ENCODE data around the gene ANAPC5. TPM values are rescaled to one million over a fixed set of nuclear protein-coding genes. Genes with fewer than 3 reads are reported as not detected.
A peak's percentile ranks its signal among the peaks of the same experiment; 100 is the strongest.
"Not testable (repeated sequence)": the region's sequence is repeated elsewhere in the genome, so short reads cannot be mapped to it uniquely, and the experiment has no call there.

The ANAPC5 gene
- total RNA-seq, 1 experiment from 2014 or later, result 116 TPM

DNA sequence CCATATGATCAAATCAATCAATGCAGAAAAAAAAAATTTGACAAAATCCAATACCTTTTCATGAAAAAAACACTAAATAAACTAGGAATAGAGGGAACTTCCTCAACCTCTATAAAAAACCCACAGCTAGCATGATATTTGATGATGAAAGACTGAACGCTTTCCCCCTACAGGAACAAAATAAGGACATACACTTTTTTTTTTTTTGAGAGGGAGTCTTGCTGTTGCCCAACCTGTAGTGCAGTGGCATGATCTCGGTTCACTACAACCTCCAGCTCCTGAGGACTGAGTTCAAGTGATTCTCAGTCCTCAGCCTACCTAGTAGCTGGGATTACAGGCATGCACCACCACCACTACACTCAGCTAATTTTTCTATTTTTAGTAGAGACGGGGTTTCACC, 37.8 kb downstream of the ANAPC5 start (continued):
- TF ChIP-seq AFF4 (CRISPR knock-in tag; IDR thresholded peaks at IDR 0.05; ENCODE audit: borderline replicate concordance) (no peak), FOXK1 (CRISPR knock-in tag; IDR thresholded peaks at IDR 0.05) (no peak), ZSCAN18 (CRISPR knock-in tag; IDR thresholded peaks at IDR 0.05) (no peak), ZNF121 (CRISPR knock-in tag; IDR thresholded peaks at IDR 0.05) (no peak), ATF1 (CRISPR knock-in tag; IDR thresholded peaks at IDR 0.05) (no peak)
- TF ChIP-seq, protein P1, sequence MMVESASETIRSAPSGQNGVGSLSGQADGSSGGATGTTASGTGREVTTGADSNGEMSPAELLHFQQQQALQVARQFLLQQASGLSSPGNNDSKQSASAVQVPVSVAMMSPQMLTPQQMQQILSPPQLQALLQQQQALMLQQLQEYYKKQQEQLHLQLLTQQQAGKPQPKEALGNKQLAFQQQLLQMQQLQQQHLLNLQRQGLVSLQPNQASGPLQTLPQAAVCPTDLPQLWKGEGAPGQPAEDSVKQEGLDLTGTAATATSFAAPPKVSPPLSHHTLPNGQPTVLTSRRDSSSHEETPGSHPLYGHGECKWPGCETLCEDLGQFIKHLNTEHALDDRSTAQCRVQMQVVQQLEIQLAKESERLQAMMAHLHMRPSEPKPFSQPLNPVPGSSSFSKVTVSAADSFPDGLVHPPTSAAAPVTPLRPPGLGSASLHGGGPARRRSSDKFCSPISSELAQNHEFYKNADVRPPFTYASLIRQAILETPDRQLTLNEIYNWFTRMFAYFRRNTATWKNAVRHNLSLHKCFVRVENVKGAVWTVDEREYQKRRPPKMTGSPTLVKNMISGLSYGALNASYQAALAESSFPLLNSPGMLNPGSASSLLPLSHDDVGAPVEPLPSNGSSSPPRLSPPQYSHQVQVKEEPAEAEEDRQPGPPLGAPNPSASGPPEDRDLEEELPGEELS (CRISPR knock-in tag; IDR thresholded peaks at IDR 0.05), result no peak
- TF ChIP-seq, protein P2, sequence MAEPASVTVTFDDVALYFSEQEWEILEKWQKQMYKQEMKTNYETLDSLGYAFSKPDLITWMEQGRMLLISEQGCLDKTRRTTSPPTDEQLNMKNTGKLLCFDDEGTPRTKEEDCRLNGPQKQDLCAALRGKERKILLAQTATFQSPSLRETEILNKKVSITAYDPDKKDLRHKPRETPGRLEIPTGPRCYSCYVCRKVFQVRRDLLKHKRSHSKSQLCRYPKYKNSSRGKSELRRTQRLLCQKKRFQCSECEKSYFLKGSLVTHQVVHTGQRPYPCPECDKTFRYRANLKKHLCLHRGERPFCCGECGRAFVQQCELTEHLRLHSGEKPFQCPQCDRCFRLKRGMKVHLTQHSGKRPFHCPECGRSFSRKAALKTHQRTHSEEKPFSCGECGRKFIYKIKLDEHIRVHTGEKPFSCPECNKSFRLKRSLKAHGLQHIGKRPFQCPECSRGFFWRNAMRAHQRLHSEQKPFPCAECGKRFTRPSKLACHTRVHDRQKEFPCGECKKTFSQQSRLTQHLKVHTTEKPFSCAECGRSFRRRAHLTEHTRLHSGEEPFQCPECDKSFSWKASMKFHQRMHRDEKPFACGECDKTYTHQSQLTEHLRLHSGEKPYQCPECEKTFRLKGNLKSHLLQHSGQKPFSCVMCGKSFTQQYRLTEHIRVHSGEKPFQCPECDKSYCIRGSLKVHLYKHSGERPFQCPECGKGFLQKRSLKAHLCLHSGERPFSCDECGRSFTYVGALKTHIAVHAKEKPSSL (CRISPR knock-in tag; conservative IDR thresholded peaks at IDR 0.05), result no peak

DNA sequence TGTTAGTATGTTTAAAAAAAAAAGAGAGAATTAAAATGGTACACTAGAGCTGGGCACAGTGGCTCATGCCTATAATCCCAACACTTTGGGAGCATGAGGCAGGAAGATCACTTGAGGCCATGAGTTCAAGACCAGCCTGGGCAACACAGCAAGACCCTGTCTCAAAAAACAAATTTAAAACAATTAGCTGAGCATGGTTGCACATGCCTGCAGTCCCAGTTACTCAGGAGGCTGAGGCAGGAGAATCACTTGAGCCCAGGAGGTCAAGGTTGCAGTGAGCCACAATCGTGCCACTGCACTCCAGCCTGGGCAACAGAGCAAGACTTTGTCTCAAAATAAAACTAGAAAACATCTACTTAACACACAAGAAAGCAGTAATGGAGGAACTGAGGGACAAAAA, 42.0 kb downstream of the ANAPC5 start:
- H3K4me1 Mint-ChIP-seq; DNase-seq (ENCODE audit: low spot score); H3K27me3 Mint-ChIP-seq (ENCODE audit: low read depth); ATAC-seq; CTCF ChIA-PET; H3K4me3 Mint-ChIP-seq; H3K27ac Mint-ChIP-seq; POLR2A ChIA-PET; H3K9me3 Mint-ChIP-seq: not testable (repeated sequence)
- H3K36me3 Mint-ChIP-seq, result peaks cover 28% of the 10 kb centered on the region
- TF ChIP-seq ZNF121 (CRISPR knock-in tag; IDR thresholded peaks at IDR 0.05), result peak; percentile 68

DNA sequence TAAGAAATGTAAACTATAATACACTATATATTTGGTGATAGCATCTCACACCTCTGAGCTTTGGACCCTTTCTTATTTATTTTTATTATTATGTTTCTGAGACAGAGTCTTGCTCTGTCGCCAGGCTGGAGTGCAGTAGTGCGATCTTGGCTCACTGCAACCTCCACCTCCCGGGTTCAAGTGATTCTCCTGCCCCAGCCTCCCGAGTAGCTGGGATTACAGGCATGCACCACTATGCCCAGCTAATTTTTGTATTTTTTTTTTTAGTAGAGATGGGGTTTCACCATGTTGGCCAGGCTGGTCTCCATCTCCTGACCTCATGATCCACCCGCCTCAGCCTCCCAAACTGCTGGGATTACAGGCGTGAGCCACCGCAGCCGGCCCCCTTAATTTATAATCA, 44.8 kb downstream of the ANAPC5 start:
- ChIA-PET POLR2A (interaction anchor here (0.7 kb wide), 1 partner anchor 203 kb away, joined by 3 read pairs; no protein-coding TSS in a partner anchor), CTCF (interaction anchor here (0.6 kb wide), 1 partner anchor 229 kb away, joined by 5 read pairs; no protein-coding TSS in a partner anchor)
- ATAC-seq, result not testable (repeated sequence)

DNA sequence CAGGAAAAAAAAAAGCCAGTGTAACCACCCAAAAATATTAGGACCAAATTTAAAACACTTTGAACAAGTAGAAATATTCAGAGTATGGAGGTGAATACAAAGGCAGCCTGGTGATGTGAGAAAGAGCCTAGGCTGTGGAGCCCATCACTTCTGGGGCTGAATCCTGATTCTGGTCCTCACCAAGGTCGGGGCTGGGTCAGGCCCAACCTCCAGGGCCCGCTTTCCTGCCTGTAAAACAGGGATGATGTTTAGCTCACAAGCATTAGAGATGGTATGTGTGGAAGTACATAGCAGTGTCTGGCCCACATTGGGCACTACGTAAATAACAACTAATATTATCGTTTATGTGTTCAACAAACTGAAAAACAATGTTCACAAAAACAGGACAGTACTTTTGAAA, 47.9 kb downstream of the ANAPC5 start:
- ChIA-PET CTCF (no interaction called here), POLR2A (no interaction called here)
- Mint-ChIP-seq H3K27me3 (ENCODE audit: low read depth) (no peaks in the 10 kb centered on the region), H3K4me1 (0 out of 2 replicates have a peak, but pooled peaks cover 3% of the 10 kb centered on the region), H3K27ac (0 out of 2 replicates have a peak overlapping the region, but pooled peaks have one; percentile 12), H3K9me3 (no peaks in the 10 kb centered on the region), H3K36me3 (peaks cover 10% of the 10 kb centered on the region), H3K4me3 (no peak overlapping the region)
- no peak for DNase-seq (ENCODE audit: low spot score)
- no peak for TF ChIP-seq TEAD4 (CRISPR knock-in tag; IDR thresholded peaks at IDR 0.05)
- ATAC-seq, result no peak

More for the DNA sequence above, 44.8 kb downstream of the ANAPC5 start:
- H3K27me3 Mint-ChIP-seq (ENCODE audit: low read depth); H3K9me3 Mint-ChIP-seq; H3K4me1 Mint-ChIP-seq; DNase-seq (ENCODE audit: low spot score); H3K4me3 Mint-ChIP-seq; H3K27ac Mint-ChIP-seq: not testable (repeated sequence)
- H3K36me3 Mint-ChIP-seq, result peaks cover 28% of the 10 kb centered on the region
